Midbrain (tissue), 1 donor: Measurements from ENCODE around the gene PRDX6.
A peak's percentile ranks its signal among the peaks of the same experiment; 100 is the strongest.
"Not testable (repeated sequence)": the region's sequence is repeated elsewhere in the genome, so short reads cannot be mapped to it uniquely, and the experiment has no call there.

ENCODE experiments used
- DNase-seq: peaks from one replicate; lab custom pipeline; 2025; lab: John Stamatoyannopoulos, UW

PRDX6 gene

DNA sequence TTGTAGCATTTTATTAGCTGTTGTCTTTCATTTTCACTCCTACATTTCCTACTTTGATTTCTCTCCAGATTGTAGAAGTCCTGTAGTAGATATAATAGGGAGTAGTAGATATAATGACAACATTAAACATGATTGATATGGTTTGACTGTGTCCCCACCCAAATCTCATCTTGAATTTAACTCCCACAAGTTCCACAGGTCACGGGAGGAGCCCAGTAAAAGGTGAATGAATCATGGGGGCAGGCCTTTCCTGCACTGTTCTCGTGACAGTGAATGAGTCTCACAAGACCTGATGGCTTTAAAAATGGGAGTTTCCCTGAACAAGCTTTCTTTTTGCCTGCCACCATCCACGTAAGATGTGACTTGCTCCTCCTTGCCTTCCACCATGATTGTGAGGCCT is 7.5 kb upstream of the PRDX6 start:
- no peak for DNase-seq

DNA sequence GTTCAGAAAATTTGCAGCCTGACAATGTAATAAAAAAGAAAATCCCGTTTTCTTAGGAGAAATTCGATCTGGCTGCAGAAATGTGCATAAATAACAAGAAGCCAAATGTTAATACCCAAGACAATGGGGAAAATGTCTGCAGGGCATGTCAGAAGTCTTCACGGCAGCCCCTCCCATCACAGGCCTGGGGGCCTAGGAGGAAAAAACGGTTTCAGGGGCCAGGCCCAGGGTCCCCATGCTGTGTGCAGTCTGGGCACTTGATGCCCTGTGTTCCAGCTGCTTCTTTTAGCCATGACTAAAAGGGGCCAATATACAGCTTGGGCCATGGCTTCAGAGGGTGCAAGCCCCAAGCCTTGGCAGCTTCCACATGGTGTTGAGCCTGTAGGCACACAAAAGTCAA is 6.5 kb upstream of the PRDX6 start:
- no peak for DNase-seq

GRCh38 chr1:173473599-173474011 is 3.5 kb upstream of the PRDX6 start:
- DNase-seq: no peak

DNA sequence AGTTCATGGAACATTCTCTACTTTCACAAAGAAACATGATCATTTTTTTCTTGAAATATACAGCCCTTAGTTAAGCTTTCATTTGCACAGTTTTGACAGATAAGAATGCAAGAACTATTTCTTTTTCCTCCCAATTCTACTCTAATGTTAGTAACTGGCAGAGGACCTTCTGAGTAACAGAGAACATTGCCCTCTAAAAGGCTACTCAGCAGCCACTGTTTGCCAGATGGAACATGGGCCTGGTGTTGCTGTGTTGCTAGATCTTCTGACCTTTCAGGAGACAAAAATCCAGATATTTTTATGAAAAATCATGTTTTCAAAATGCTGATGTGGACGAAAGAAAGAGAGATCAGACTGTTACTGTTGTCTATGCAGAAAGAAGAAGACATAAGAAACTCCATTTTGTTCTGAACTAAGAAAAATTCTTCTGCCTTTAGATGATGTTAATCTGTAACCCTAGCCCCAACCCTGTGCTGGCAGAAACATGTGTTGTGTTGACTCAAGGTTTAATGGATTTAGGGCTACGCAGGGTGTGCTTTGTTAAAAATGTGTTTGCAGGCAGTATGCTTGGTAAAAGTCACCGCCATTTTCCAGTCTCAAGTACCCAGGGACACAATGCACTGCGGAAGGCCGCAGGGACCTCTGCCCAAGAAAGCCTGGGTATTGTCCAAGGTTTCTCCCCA is 2.9 kb upstream of the PRDX6 start:
- DNase-seq: no peak

GRCh38 chr1:173474780-173475421 is 2.2 kb upstream of the PRDX6 start:
- not testable (repeated sequence) for DNase-seq

DNA sequence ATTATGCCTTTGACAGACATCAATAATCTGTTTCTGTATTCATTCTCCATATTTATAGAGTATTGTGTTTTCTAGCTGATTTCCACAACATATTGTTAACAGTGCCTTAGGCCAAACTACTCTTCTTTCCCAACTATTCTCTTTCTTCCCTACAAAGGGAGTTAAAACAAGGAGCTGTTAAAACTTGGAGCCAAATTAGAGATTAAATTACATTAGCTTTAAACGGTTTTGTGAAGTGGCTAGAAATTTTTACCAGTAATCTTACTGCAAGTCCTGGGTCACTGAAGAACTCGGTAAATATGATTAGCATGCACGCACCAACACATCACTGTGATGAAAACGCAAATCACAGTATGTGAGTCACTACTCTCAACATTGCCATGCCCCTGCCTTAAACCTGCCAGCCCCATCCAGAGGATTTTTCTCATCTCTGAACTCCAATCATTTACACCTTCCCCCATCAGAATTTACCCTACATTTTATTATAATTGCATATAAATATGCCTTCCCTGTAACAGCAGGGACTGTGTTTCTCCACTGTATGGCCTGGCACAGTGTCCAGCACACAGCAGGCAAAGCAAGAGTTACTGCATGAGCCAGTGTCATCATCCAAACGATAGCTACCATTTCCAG is 1.5 kb upstream of the PRDX6 start:
- no peak for DNase-seq

DNA sequence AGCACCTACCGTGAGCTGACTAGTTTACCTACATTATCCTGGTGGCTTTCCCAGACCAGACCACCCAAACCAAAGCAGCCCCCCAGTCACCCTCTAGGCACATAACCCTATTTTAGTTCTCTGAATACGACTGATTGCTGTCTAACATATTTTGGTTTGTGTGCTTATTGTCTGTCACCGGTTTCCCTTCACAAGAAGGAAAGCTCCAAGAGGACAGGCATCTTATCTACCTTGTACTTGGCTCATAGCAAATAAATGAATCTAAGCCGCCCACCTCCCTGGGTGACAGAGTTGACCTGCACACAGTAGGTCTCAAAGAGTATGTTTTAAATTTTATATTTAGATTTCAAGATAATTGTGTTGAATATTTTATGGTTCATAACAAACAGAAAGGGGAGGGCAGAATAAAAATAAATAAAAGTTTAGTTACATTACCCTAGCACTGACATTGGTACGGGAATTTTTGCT is 904 bp upstream of the PRDX6 start:
- no peak for DNase-seq

- peak; percentile 97 for DNase-seq
Observed at GRCh38 chr1:173476665-173477285, 360 bp upstream of the PRDX6 start.

DNA sequence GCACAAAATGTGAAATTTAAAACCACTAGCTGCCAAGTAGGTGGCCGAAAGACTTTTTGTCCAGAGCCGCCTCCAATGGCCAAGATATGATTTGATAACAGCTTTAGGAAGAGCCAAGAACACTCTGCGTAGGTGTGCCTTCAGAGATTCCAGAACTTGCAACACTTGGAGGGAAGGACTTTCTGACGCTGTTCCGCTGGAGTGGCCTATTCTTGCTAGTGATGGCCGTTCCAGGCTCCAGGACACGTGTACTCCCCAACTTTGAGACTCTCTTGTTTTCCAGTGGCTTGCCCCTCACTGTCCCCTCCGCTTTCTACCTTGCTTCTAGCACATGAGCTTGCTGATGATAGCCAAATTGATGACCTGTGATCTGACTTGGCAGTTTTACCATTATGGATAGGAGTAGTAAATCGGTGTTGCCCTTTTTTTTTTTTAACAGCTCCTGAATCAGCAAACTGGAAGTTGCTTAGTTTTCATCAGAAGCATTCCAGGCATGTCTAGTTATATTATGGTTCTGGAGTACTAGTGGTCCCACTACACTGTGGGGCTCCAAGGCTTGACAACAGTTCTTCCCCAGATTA is 1.0 kb downstream of the PRDX6 start:
- DNase-seq: peak; percentile 40

- DNase-seq: no peak
Observed at GRCh38 chr1:173479649-173480048, 2.5 kb downstream of the PRDX6 start.

GRCh38 chr1:173481195-173481772 is 4.1 kb downstream of the PRDX6 start:
- no peak for DNase-seq

DNA sequence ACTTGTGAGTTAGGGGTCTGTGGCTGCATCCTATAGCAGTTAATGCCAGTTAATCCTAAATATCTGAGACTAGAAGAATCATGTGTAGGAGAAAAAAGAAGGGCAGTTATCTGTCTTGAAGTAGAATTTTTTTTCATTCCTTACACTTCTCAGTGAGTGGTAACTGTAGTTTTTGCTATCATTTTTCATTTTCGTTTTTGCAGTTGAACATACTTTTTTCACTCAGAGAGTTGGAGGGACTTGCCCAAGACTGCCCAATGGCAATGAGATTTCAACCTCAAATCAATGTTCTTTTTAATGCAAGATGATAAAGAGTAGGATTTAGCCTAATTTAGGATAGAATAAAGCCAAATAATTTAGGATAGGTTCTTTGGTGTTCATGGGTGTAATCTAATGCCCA is 5.5 kb downstream of the PRDX6 start:
- DNase-seq: no peak

DNA sequence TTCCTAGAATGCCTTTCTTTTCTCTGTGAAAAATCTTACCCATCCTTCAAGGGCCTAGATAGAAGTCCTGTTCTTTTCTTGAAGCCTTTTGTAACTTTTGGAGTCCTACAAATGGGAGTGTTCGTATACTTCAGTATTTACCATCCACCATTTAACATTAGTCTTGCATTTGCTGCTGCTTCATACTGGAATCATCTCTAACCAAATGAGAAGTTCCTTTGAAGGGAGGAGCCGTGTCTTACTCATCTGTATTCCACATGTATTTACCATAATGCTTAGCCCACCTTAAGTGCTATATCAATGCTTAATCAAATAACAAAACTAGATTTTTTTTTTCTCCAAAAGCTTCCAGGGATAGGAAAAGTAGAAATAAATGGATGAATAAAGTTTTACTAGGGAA is 7.1 kb downstream of the PRDX6 start:
- no peak for DNase-seq

DNA sequence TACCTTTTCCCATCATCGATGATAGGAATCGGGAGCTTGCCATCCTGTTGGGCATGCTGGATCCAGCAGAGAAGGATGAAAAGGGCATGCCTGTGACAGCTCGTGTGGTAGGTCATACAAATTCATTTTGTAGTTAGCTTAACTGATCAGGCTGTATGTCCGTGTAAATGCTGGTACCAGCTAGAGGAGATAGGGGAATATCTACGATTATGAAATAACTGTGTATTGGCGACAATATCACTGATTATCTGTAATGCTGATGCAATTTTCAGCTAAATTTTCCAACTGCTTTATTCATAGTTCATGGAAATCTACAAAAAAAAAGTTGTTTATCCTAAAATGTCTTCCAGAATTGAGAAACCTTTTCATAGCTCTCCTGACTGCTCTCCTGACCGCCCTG is 8.3 kb downstream of the PRDX6 start:
- DNase-seq: no peak

DNA sequence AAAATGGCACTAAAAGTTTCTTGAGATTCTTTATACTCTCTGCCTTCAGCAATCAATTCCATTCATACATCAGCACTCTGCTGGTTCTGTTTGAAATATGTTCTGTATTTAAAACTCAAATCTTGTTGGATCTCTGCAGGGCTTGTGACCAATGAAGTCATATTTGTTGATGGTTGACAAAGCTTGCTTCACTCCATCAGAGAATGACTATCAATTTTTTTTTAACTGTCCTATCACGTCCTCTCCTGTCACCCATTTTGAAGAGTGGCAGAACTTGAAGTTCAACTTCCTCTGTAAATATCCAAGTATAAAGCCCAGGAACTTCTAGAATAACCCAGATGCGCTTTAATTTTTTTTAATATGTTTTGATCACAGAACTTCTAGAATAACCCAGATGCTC is 10.9 kb downstream of the PRDX6 start:
- no peak for DNase-seq

GRCh38 chr1:173489149-173489600 is 12.0 kb downstream of the PRDX6 start:
- no peak for DNase-seq

DNA sequence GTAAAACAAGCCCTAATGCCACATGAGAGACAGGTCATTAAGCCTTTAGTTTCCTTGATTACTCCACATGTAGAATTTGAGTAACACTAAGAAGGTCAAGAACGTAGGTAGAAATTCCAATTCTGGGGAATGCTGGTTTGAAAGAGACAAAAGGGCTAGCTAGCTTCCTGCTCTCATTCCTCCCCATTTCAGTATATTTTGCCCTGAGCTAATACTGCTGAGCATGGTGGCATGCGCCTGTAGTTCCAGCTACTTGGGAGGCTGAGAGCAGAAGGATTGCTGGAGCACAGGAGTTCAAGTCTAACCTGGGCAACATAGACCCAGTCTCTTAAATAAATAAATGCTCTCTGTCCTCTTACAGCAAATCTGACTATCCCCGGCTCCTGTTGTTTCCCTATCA is 12.8 kb downstream of the PRDX6 start:
- DNase-seq: no peak

GRCh38 chr1:173491508-173491907 is 14.4 kb downstream of the PRDX6 start:
- no peak for DNase-seq

- not testable (repeated sequence) for DNase-seq
Observed at GRCh38 chr1:173493125-173493524, 16.0 kb downstream of the PRDX6 start.

- DNase-seq: no peak
Observed at GRCh38 chr1:173495609-173496267, 18.6 kb downstream of the PRDX6 start.

- DNase-seq: no peak
Observed at GRCh38 chr1:173496757-173497320, 19.7 kb downstream of the PRDX6 start.
